RWPE2 (cell line): Measurements from ENCODE around the gene SUFU.

Experiments
- ATAC-seq: fragments of 200-7000 bp; cut with Tn5 transposase; 3 replicates; pipeline ENCODE4 v1.9.1; 2021; ENCODE audit warnings: low read depth
- DNase-seq: peaks from one replicate; pipeline ENCODE4 v3.0.0-alpha.2; 2020; ENCODE audit warnings: low spot score
- H3K27ac ChIP-seq: fragments of 450-650 bp; 2 replicates; pipeline ENCODE4 v1.5.1; 2017; ENCODE audit warnings: mild to moderate bottlenecking; ENCODE audit not compliant: poor library complexity, severe bottlenecking
- H3K27me3 ChIP-seq: fragments of 250-450 bp; sonication (Bioruptor Pico); 2 replicates; pipeline ENCODE4 v1.5.1; 2021; ENCODE audit warnings: mild to moderate bottlenecking, moderate library complexity; ENCODE audit not compliant: insufficient read depth, poor library complexity, severe bottlenecking
- H3K36me3 ChIP-seq: fragments of 250-450 bp; sonication (Bioruptor Pico); 2 replicates; pipeline ENCODE4 v1.5.1; 2020; ENCODE audit warnings: low read depth, mild to moderate bottlenecking, moderate library complexity
- H3K4me1 ChIP-seq: fragments of 250-450 bp; sonication (Bioruptor Pico); 2 replicates; pipeline ENCODE4 v1.5.1; 2021; ENCODE audit warnings: mild to moderate bottlenecking, moderate library complexity; ENCODE audit not compliant: insufficient read depth, poor library complexity, severe bottlenecking
- H3K4me3 ChIP-seq: fragments of 250-450 bp; sonication (Bioruptor Pico); 2 replicates; pipeline ENCODE4 v1.5.1; 2021; ENCODE audit warnings: mild to moderate bottlenecking, moderate library complexity; ENCODE audit not compliant: severe bottlenecking
- H3K9me3 ChIP-seq: fragments of 250-450 bp; sonication (Bioruptor Pico); 2 replicates; pipeline ENCODE4 v1.5.1; 2021; ENCODE audit warnings: mild to moderate bottlenecking, moderate library complexity; ENCODE audit not compliant: severe bottlenecking
- CTCF ChIP-seq: fragments of 450-650 bp; IDR thresholded peaks from one replicate; pipeline ENCODE4 v1.5.1; 2017; ENCODE audit warnings: mild to moderate bottlenecking, moderate library complexity; ENCODE audit not compliant: poor library complexity, severe bottlenecking

The SUFU gene

GRCh38 chr10:102647443-102648268 lies 143.9 kb downstream of the SUFU start:
- ATAC-seq (no peak), DNase-seq (no peak)
- H3K9me3 ChIP-seq = no peaks in the 10 kb centered on the region
- peaks cover 23% of the 10 kb centered on the region for H3K36me3 ChIP-seq
- no peak overlapping the region for H3K4me3 ChIP-seq
- H3K27me3 ChIP-seq = no peaks in the 10 kb centered on the region
- TF ChIP-seq CTCF = no peak
- H3K27ac ChIP-seq = peak overlapping the region; percentile 94
- peaks cover 16% of the 10 kb centered on the region for H3K4me1 ChIP-seq

GRCh38 chr10:102648269-102648888 lies 144.6 kb downstream of the SUFU start:
- Histone ChIP-seq H3K36me3 (peaks cover 28% of the 10 kb centered on the region), H3K4me1 (peaks cover 16% of the 10 kb centered on the region), H3K9me3 (no peaks in the 10 kb centered on the region), H3K27ac (peak overlapping the region; percentile 94), H3K4me3 (no peak overlapping the region), H3K27me3 (no peaks in the 10 kb centered on the region)
- ATAC-seq (no peak), DNase-seq (peak; percentile 34)
- no peak for TF ChIP-seq CTCF

- H3K27me3 ChIP-seq = no peaks in the 10 kb centered on the region
- peak overlapping the region; percentile 94 for H3K27ac ChIP-seq
- H3K36me3 ChIP-seq = peaks cover 35% of the 10 kb centered on the region
- ATAC-seq (no peak), DNase-seq (peak; percentile 39)
- no peaks in the 10 kb centered on the region for H3K9me3 ChIP-seq
- H3K4me3 ChIP-seq = no peak overlapping the region
- no peak for TF ChIP-seq CTCF
- H3K4me1 ChIP-seq = peaks cover 16% of the 10 kb centered on the region
Measured at GRCh38 chr10:102648889-102649796, 145.4 kb downstream of the SUFU start.

- ATAC-seq = no peak
- Histone ChIP-seq H3K27ac (peak overlapping the region; percentile 94), H3K27me3 (no peaks in the 10 kb centered on the region), H3K36me3 (peaks cover 43% of the 10 kb centered on the region), H3K9me3 (no peaks in the 10 kb centered on the region), H3K4me1 (peaks cover 16% of the 10 kb centered on the region), H3K4me3 (no peak overlapping the region)
- peak; percentile 65 for DNase-seq
- no peak for TF ChIP-seq CTCF
Measured at GRCh38 chr10:102649797-102650654, 146.3 kb downstream of the SUFU start.
